ENCODE results near the gene LAMTOR4.
A peak's percentile ranks its signal among the peaks of the same experiment; 100 is the strongest.
"Not testable (repeated sequence)": the region's sequence is repeated elsewhere in the genome, so short reads cannot be mapped to it uniquely, and the experiment has no call there.

LAMTOR4 gene

GRCh38 chr7:100122568-100122967 is 26.1 kb upstream of the LAMTOR4 start:
- no peak for DNase-seq (ENCODE audit: low spot score)

DNA sequence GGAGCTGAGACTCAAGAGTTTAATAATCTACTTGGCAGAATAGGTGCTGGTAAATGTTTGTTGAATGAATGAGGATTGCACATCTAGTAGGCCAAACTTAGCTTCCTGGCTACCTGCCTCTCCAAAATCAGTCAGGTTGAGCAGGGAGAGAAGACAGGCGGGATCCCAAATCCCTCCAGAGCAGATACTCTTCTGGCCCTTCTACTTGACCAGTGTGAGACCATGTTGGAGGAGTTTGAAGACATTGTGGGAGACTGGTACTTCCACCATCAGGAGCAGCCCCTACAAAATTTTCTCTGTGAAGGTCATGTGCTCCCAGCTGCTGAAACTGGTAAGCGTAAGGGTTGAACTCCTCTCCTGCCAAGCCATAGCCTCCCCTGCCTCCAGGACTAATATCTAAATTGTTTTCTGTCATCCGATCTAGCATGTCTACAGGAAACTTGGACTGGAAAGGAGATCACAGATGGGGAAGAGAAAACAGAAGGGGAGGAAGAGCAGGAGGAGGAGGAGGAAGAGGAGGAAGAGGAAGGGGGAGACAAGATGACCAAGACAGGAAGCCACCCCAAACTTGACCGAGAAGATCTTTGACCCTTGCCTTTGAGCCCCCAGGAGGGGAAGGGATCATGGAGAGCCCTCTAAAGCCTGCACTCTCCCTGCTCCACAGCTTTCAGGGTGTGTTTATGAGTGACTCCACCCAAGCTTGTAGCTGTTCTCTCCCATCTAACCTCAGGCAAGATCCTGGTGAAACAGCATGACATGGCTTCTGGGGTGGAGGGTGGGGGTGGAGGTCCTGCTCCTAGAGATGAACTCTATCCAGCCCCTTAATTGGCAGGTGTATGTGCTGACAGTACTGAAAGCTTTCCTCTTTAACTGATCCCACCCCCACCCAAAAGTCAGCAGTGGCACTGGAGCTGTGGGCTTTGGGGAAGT is 24.2 kb upstream of the LAMTOR4 start:
- DNase-seq (ENCODE audit: low spot score) = no peak

DNA sequence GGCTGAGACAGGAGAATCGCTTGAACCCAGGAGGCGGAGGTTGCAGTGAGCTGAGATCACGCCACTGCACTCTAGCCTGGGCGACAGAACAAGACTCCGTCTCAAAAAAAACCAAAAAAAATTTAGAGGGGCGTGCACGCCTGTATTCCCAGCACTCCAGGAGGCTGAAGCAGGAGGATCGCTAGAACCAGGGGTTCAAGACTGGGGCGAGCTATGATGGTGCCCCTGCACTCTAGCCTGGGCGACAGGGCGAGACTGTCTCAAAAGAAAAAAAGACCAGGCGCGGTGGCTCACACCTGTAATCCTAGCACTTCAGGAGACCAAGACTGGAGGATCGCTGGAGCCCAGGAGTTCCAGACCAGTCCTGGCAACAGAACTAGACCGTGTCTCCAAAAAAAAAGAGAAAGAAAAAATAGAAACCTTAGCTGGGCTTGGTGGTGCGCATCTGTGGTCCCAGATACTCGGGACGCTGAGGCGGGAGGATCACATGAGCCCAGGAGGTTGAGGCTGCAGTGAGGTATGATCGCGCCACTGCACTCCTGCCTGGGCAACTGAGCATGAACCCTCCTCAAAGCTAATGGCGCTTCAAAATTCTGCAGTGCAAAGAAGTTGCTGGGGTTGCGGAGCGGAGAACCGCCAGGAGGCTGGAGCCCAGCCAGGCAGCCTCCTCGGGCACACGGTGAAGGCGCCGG is 22.3 kb upstream of the LAMTOR4 start:
- DNase-seq (ENCODE audit: low spot score) = no peak

- peak; percentile 88 for DNase-seq (ENCODE audit: low spot score)
These were observed 21.5 kb upstream of the LAMTOR4 start, which contains the start of gene MBLAC1 for GRCh38 chr7:100126931-100127865. TSS of gene MBLAC1 (plus strand) at chr7:100126967. CDS start at chr7:100127396, 429 bp downstream.

GRCh38 chr7:100127866-100128636 is 20.7 kb upstream of the LAMTOR4 start:
- peak; percentile 19 for DNase-seq (ENCODE audit: low spot score)

DNA sequence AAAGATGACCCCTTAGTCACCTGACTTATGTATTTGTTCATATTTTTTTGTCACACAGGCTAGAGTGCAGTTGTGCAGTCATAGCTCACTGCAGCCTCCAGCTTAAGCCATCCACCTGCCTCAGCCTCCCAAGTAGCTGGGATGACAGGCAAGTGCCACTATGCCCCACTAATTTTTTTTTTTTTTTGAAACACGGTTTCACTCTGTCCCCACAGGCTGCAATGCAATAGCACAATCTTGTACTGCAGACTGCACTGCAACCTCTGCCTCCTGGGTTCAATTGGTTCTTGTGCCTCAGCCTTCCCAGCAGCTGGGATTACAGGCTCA is 20.1 kb upstream of the LAMTOR4 start:
- DNase-seq (ENCODE audit: low spot score) = no peak

DNA sequence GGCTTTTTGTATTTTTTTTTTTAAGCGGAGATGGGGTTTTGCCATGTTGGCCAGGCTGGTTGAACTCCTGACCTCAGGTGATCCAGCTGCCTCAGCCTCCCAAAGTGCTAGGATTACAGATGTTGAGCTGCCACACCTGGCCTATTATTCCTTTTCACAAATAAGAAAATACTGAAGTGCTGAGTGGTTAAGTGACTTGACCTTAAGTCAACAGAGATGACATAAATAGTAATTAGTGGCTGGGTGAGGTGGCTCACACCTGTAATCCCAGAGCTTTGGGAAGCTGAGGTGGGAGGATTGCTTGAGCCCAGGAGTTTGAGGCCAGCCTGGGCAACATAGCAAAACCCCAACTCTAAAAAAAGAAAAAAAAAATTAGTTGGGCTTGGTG is 18.5 kb upstream of the LAMTOR4 start:
- DNase-seq (ENCODE audit: low spot score) = peak; percentile 38

GRCh38 chr7:100130608-100131453 is 17.9 kb upstream of the LAMTOR4 start:
- DNase-seq (ENCODE audit: low spot score) = peak; percentile 52

- no peak for DNase-seq (ENCODE audit: low spot score)
These were observed 16.6 kb upstream of the LAMTOR4 start for GRCh38 chr7:100132126-100132525.

- DNase-seq (ENCODE audit: low spot score) = peak; percentile 70
These were observed 16.0 kb upstream of the LAMTOR4 start for GRCh38 chr7:100132697-100133151.

DNA sequence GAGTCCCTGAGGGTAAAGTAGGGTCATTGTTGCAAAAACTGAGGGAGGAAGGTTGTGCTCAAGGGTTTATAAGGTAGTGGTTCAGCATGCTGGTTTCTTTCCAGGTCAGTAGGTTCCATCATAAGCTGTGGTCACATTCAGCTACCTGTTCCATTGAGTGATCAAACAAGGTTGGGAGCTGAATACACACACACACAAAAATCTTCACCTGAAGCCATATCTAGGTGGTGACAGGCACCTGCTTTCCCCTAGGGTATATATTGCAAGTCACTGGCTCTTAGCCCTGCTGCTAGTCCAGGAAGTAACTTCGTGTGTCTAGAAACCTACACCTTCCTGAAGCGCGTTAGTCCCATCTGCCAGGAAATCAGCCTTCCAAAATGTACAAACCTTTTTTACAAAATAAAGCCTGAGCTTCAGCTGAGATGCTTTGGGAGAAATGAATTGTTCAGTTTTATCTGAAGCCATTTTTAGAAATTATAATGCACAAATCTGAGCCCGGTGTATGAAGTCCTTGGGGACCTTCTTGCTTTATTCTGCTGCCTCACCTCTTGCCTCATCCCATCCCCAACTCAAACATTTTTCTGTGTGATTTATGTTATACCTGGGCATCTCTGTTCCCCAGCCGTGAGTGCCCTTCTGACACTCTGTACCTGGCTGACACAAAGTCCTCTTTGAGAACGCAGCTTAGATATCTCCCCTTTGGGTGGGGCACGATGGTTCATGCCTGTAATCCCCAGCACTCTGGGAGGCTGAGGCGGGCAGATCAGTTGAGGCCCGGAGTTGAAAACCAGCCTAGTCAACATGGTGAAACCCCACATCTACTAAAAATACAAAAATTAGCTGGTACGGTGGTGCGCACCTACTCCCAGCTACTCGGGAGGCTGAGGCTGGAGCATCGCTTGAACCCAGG is 10.6 kb upstream of the LAMTOR4 start:
- DNase-seq (ENCODE audit: low spot score) = peak; percentile 85

DNA sequence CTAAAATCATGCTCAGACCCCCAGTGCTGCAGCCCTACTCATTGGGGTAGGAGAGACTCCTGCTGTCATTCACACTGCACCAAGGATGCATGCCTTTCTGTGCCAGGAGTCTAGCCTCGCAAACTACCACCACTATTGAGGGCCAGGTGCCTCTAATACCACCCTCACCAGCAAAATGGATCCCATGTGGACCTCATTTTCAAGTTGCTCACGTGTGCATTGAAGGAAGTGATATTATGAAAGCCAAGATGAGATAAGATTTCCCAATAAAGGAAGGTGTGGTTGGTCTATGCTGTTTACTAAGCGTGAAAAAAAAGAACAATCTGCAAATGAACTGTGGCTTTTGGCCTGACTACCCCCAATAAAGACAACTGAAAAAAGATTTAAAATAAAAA is 7.2 kb upstream of the LAMTOR4 start:
- no peak for DNase-seq (ENCODE audit: low spot score)

GRCh38 chr7:100142461-100142860 is 6.3 kb upstream of the LAMTOR4 start:
- no peak for DNase-seq (ENCODE audit: low spot score)

- not testable (repeated sequence) for DNase-seq (ENCODE audit: low spot score)
These were observed 2.4 kb upstream of the LAMTOR4 start for GRCh38 chr7:100146350-100146749.

DNA sequence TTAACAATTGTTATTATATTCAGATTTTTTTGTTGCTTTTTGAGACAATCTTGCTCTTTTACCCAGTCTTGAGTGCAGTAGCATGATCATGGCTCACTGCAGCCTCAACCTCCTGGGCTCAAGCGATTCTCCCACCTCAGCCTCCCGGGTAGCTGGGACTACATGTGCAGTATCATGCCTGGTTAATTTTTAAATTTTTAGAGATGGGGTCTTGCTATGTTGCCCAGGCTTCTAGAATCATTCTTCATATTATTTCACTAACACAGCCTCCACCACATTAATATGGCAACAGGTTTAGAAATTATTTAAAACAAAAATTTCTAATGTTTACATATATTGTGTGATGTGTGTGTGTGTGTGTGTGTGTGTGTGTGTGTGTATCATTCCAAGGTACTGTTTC is 1.4 kb upstream of the LAMTOR4 start:
- DNase-seq (ENCODE audit: low spot score) = no peak

- no peak for DNase-seq (ENCODE audit: low spot score)
These were observed 526 bp upstream of the LAMTOR4 start for GRCh38 chr7:100148225-100148558.

GRCh38 chr7:100152404-100152803 is 3.7 kb downstream of the LAMTOR4 start:
- no peak for DNase-seq (ENCODE audit: low spot score)

DNA sequence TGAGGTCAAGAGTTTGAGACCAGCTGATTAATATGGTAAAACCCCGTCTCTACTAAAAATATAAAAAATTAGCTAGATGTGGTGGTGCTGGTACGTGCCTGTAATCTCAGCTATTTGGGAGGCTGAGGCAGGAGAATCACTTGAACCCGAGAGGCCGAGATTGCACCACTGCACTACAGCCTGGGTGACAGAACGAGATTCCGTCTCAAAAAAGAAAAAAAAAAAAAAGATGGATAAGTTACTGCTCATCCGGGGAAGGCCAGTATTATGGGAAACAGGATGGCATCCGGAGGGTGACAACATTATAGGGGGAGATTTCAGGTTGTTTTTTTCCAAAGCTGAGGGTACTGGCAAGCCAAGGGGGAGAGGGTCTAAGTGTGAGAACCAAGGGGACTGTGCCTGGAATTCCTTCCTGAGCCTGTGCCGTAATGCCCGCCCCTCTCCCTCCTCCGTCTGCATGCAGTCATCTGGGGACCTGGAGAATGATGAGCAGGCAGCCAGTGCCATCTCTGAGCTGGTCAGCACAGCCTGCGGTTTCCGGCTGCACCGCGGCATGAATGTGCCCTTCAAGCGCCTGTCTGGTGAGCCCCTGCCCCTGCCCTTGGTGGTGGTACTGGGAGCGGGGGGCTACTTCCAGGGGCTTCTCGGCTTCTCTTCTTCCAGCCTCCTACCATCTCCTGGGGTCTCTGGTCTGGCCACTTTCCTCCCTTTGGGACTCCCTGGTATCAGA is 4.4 kb downstream of the LAMTOR4 start:
- no peak for DNase-seq (ENCODE audit: low spot score)
